ENCODE results near the gene LRIT1.
"Not testable (repeated sequence)": the region's sequence is repeated elsewhere in the genome, so short reads cannot be mapped to it uniquely, and the experiment has no call there.

LRIT1 gene, protein sequence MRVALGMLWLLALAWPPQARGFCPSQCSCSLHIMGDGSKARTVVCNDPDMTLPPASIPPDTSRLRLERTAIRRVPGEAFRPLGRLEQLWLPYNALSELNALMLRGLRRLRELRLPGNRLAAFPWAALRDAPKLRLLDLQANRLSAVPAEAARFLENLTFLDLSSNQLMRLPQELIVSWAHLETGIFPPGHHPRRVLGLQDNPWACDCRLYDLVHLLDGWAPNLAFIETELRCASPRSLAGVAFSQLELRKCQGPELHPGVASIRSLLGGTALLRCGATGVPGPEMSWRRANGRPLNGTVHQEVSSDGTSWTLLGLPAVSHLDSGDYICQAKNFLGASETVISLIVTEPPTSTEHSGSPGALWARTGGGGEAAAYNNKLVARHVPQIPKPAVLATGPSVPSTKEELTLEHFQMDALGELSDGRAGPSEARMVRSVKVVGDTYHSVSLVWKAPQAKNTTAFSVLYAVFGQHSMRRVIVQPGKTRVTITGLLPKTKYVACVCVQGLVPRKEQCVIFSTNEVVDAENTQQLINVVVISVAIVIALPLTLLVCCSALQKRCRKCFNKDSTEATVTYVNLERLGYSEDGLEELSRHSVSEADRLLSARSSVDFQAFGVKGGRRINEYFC

GRCh38 chr10:84241185-84241790, at the start of gene LRIT1:
LRIT1 (minus strand) TSS chr10:84241546; CDS start chr10:84241439, 107 bp downstream.
- no peak for DNase-seq

DNA sequence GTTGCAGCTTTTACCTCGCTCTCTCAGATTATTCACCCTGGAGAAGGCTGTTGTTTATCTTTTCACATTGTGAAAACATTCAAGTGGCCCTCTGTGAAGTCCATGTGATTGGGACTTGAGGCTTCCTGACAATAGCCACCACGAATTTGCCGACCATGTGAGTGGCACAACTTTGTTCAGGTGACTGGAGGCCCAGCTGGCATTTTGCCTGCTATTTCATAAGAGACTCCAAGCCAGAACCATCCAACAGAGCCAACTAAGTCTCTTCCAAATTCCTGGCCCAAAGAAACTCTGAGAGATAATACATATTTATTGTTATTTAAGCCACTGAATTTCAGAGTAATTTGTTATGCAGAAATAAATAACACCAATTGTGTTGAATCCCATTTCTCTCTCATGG, 48.9 kb upstream of the LRIT1 start:
- no peak for DNase-seq

- no peak for DNase-seq
These were observed 48.3 kb upstream of the LRIT1 start for GRCh38 chr10:84289521-84290200.

- no peak for DNase-seq
These were observed 46.8 kb upstream of the LRIT1 start for GRCh38 chr10:84288151-84288550.

DNA sequence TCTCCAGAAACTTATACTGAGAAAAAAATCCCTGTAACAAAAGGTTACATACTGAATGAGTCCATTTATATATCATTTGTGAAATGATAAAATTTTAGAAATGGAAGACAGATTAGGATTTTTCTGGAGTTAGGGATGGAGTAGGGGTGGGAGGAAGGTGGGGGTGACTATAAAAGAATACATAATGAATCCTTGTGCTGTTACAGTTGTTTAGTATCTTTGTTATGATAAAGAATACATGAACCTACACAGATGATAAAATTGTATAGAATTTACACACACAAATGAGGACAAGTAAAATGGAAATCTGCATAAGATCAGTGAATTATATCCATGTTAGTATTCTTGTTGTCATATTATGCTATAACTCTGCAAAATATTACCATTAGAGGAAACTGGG, 45.3 kb upstream of the LRIT1 start:
- no peak for DNase-seq

DNA sequence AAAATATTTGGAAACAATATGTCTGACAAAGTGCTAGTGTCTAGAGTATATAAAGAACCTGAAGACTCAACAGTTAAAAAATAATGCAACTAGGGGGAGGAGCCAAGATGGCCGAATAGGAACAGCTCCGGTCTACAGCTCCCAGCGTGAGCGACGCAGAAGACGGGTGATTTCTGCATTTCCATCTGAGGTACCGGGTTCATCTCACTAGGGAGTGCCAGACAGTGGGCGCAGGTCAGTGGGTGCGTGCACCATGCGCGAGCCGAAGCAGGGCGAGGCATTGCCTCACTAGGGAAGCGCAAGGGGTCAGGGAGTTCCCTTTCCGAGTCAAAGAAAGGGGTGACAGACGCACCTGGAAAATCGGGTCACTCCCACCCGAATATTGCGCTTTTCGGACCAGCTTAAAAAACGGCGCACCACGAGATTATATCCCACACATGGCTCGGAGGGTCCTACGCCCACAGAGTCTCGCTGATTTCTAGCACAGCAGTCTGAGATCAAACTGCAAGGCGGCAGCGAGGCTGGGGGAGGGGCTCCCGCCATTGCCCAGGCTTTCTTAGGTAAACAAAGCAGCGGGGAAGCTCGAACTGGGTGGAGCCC, 38.6 kb upstream of the LRIT1 start:
- DNase-seq = not testable (repeated sequence)

GRCh38 chr10:84270708-84271107, 29.4 kb upstream of the LRIT1 start:
- peak; percentile 80 for DNase-seq

DNA sequence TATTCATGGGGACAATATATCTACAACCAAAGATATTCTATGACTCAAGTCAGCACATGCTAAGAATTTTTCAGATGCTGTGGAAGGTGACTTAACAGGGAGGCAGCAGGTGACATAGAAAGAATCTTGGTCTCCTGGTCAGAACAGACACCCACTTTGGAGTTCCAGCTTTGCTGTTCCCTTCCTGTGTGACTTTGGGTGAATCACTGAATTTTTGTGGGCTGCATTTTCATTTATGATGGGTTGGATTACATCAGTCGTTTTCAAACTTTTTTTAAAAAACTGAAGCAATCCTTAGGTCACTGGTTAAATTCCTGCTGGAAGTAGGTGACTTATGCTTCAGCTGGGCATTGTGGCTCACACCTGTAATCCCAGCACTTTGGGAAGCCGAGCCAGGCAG, 28.4 kb upstream of the LRIT1 start:
- DNase-seq = no peak

DNA sequence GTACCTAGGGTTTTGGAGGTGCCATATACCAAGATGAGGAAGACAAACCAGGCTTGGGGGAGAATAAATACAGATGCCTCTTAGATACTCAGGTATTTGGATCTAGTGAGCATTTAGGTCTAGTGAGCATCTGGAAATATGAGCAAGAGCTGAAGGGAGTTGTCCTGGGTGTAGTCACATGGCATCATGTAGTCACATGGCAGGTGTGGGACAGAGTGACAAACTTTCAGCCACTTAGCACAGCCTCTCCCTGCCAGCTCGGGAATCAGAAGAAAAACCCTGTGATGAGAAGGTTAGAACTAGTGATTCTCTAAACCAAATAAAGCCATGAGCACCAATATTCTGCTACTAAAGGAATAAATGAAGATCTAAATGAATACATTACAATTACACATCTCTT, 27.8 kb upstream of the LRIT1 start:
- no peak for DNase-seq

GRCh38 chr10:84267503-84268126, 26.3 kb upstream of the LRIT1 start:
- peak; percentile 46 for DNase-seq

- DNase-seq = no peak
These were observed 24.1 kb upstream of the LRIT1 start for GRCh38 chr10:84265418-84265817.

DNA sequence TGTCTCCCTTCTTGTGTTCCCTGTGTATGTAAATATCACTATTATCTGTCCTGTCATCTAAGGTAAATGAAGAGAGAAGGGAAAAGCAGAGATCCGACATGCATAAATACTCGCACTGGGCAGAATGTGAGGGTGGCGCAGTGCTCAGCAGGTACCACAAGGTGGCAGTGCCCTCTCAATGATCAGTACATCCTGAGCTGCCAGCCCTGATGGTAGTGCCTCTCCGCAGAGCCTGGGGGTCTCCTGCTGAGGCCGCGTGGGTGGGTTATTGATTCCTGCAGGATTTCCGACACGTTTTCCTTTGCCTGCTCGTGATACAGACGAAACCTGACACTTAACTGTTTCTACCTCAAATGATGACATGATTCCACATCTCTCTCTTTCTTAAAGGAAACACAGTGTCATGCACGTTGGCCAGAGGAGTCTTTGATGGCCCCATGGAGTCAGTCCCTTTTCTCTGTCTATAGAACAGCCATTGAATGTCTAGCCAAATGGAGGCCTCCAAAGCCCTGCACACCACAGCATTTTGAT, 23.3 kb upstream of the LRIT1 start:
- DNase-seq = peak; percentile 53

DNA sequence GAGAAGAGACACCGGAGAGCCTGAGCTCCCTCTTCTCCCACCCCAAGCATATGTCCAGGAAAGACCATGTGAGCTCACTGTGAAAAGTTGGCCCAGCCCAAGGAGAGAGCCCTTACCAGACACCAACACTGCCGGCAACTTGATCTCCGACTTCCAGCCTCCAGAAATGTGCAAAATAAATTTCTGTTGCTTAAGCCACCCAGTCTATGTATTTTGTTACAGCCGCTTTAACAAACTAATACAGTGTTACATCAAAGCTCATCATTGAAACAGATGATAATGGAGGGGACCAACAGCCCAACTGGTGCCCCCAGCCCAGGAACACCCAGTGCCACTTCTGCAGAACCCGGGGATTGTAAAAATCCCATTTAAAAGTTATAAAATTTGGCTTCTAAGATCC, 22.4 kb upstream of the LRIT1 start:
- no peak for DNase-seq

DNA sequence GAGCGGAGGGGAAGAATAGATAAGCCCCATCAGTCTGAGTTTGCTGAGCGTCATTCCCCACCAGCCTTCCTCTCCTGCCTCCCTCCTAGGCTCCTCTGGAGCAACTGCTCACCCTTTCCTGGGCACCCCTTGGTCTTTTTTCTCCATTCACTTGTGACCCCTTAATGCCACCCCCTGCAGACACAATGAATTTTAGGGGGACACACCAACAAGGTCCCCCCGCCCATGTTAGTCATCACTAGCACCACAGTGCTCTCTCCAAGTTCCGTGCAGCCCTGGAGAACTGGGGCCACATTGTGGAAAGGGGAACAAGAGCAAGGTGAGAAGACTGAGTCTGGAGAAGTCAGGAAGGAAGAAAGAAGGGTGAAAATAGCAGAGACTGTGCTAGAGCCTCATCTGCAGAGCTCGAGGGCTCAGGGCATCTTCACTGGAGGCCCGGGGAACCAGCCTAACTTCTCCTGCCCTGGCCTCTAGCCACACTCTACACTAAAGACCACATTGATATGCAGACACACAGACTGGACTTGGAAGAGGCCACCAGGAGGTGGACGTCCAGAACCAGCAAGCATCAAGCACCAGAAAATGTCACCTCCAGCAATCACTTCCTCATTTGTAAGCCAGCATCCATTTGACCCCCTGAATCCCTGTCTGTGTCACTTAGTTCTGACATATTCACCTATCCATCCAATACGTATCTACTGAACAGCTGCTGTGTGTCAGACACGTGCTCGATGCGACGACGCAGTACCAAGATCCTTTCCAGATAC, 21.0 kb upstream of the LRIT1 start:
- no peak for DNase-seq

GRCh38 chr10:84261236-84261915, 20.0 kb upstream of the LRIT1 start:
- no peak for DNase-seq

GRCh38 chr10:84258034-84258695, 16.8 kb upstream of the LRIT1 start:
- no peak for DNase-seq

- no peak for DNase-seq
These were observed 16.1 kb upstream of the LRIT1 start for GRCh38 chr10:84257343-84258020.

DNA sequence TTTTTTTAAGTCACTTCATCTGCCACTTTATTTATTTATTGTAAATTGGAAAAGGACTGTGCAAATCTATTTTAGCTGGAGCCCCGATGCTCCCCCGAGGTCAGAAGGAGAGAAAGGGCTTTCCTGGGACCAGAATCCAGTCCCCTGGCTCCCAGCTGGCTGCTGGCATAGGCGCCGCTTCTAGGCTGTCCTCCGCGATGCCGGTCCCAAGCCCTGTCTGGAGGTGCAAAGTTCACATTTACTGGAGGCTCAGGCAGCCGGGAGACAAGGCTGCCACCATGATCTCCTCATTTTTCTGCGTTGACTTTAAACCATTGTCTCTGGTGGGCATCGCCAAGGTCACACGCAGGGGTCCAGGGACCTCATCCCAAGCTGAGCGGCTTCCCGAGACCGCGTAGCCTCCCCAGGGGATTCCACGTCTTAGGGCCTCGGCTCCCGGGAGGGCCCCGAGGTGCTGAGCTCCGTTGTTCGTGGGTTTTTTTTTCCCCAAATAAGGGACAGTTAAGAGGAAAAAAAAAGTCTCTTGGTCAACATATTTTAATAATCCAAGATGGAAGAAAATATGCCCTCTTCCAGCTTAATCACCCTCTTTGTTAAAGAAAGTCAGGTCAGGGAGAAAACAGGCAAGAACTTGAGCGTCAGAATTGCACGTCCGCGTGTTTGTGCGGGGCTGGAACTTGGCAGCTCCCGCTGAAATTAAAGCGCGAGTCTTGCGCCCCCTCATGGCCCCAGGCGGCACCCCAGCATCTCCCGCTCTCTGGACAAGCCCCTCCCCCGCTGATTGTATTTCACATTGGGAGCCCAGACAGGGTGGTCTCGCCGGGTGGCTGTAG, 15.4 kb upstream of the LRIT1 start:
- DNase-seq = no peak
